ENCODE results near the gene ATP6V1G1.

DNA sequence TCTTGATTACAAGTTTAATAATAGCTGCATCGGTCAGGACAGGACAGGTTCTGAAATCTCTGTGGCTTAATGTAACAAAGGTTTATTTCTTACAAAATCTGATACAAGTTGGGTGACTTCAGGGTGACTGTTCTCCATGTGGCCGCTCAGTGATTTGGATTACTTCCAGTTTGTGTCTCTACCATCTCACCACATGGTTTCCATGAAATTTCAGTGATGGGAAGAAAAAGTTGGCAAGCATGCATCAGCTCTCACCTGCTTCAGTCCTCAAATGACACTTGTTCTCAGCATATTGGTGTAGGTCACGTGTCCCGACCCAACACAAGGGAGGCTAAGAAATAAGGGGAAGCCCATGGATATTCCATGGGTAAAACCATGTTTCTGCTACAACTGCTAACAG is 15.7 kb downstream of the ATP6V1G1 start:
- TF ChIP-seq, protein P1, sequence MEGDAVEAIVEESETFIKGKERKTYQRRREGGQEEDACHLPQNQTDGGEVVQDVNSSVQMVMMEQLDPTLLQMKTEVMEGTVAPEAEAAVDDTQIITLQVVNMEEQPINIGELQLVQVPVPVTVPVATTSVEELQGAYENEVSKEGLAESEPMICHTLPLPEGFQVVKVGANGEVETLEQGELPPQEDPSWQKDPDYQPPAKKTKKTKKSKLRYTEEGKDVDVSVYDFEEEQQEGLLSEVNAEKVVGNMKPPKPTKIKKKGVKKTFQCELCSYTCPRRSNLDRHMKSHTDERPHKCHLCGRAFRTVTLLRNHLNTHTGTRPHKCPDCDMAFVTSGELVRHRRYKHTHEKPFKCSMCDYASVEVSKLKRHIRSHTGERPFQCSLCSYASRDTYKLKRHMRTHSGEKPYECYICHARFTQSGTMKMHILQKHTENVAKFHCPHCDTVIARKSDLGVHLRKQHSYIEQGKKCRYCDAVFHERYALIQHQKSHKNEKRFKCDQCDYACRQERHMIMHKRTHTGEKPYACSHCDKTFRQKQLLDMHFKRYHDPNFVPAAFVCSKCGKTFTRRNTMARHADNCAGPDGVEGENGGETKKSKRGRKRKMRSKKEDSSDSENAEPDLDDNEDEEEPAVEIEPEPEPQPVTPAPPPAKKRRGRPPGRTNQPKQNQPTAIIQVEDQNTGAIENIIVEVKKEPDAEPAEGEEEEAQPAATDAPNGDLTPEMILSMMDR (optimal IDR thresholded peaks at IDR 0.05 in 1 of 3, IDR thresholded peaks at IDR 0.05 in 1 of 3, conservative IDR thresholded peaks at IDR 0.05 in 1 of 3; ENCODE audit: extremely low read depth in 1 of 3, insufficient read depth in 2 of 3, low read length in 3 of 3): no peak
- TF ChIP-seq EZH2 (IDR thresholded peaks at IDR 0.05; ENCODE audit: low read length): no peak
